H1 (cell line): ENCODE data around the gene VSIG10L. TPM values are rescaled to one million over a fixed set of nuclear protein-coding genes. Genes with fewer than 3 reads are reported as not detected.

Source experiments
- CTCF ChIA-PET: fragments of 300-600 bp; sonication (Branson Sonifier 250); formaldehyde crosslinking; loops from one replicate; lab custom pipeline; 2021; ENCODE audit not compliant: partially characterized antibody; lab: Charles Lee
- POLR2A ChIA-PET: fragments of 300-600 bp; sonication (Branson Sonifier 250); formaldehyde crosslinking; loops from one replicate; lab custom pipeline; 2021; ENCODE audit warnings: inconsistent platforms; ENCODE audit not compliant: partially characterized antibody; lab: Charles Lee
- DNase-seq, 2 experiments: peaks; one replicate each; pipeline versions ENCODE4 v3.0.0 to v3.0.0-alpha.2; 2010 to 2022; ENCODE audit warnings: low spot score in 2 of 2, low read depth in 1 of 2, mixed read lengths in 1 of 2
- FAIRE-seq: peaks from 2 replicates; lab custom pipeline; 2011; peaks lifted over from hg19 to GRCh38; lab: Jason Lieb, UNC
- H2AFZ ChIP-seq: 2 replicates; pipeline ENCODE4 v1.8.1; 2012; ENCODE audit warnings: low read length, inconsistent platforms
- H2AK5ac ChIP-seq: 2 replicates; pipeline ENCODE4 v1.6.1; 2013; ENCODE audit warnings: low read depth, low read length
- H2BK120ac ChIP-seq: replicated peaks from 2 replicates; pipeline ENCODE3; 2013; ENCODE audit warnings: low read depth, low read length, inconsistent platforms
- H2BK12ac ChIP-seq: 2 replicates; pipeline ENCODE4 v1.6.1; 2013; ENCODE audit warnings: low read depth, low read length
- H2BK15ac ChIP-seq: 2 replicates; pipeline ENCODE4 v1.6.1; 2013; ENCODE audit warnings: low read length
- H2BK20ac ChIP-seq: 2 replicates; pipeline ENCODE4 v1.6.1; 2013; ENCODE audit warnings: low read length
- H2BK5ac ChIP-seq: 2 replicates; pipeline ENCODE4 v1.6.1; 2013; ENCODE audit warnings: low read depth, low read length
- H3K14ac ChIP-seq: 2 replicates; pipeline ENCODE4 v1.6.1; 2013; ENCODE audit warnings: inconsistent platforms; ENCODE audit not compliant: insufficient read length
- H3K18ac ChIP-seq: 2 replicates; pipeline ENCODE4 v1.6.1; 2013; ENCODE audit warnings: low read length; ENCODE audit errors: extremely low read depth
- H3K23ac ChIP-seq: 2 replicates; pipeline ENCODE4 v1.6.1; 2013; ENCODE audit warnings: inconsistent platforms; ENCODE audit not compliant: insufficient read length
- H3K23me2 ChIP-seq: 2 replicates; pipeline ENCODE4 v1.6.1; 2013; ENCODE audit warnings: low read depth, low read length
- H3K27ac ChIP-seq: 2 replicates; pipeline ENCODE4 v1.6.1; 2011; ENCODE audit warnings: low read depth, low read length, inconsistent platforms
- H3K27me3 ChIP-seq, 4 experiments: replicated peaks in 1 of 4; 1 replicate in 1 of 4; 2 replicates in 3 of 4; pipeline versions ENCODE4 v1.6.1 to v1.8.1; 2011 to 2013; ENCODE audit warnings: low read length in 3 of 4, mild to moderate bottlenecking in 3 of 4, inconsistent platforms in 2 of 4, mixed read lengths in 2 of 4, moderate library complexity in 1 of 4; ENCODE audit not compliant: control insufficient read depth in 3 of 4, insufficient read depth in 3 of 4; ENCODE audit errors: extremely low read depth in 1 of 4
- H3K36me3 ChIP-seq, 4 experiments: 2 replicates each; pipeline versions ENCODE4 v1.6.1 to v1.8.1; 2011 to 2013; ENCODE audit warnings: mild to moderate bottlenecking in 4 of 4, low read length in 3 of 4, moderate library complexity in 2 of 4, control low read depth in 1 of 4, inconsistent platforms in 1 of 4; ENCODE audit not compliant: insufficient read depth in 4 of 4, control insufficient read depth in 2 of 4
- H3K4ac ChIP-seq: replicated peaks from 2 replicates; pipeline ENCODE3; 2013; ENCODE audit warnings: low read length, low read depth, mixed read lengths, inconsistent platforms; ENCODE audit not compliant: insufficient read length
- H3K4me1 ChIP-seq, 4 experiments: replicated peaks in 1 of 4; 1 replicate in 1 of 4; 2 replicates in 3 of 4; pipeline versions ENCODE4 v1.6.1 to v1.8.1; 2011 to 2013; ENCODE audit warnings: low read length in 3 of 4, inconsistent platforms in 2 of 4, mixed read lengths in 1 of 4; ENCODE audit not compliant: insufficient read depth in 4 of 4, control insufficient read depth in 3 of 4
- H3K4me2 ChIP-seq, 2 experiments: 2 replicates each; pipeline versions ENCODE4 v1.6.1 to v1.8.1; 2011 to 2013; ENCODE audit warnings: low read depth in 2 of 2, low read length in 2 of 2, control low read depth in 1 of 2, inconsistent platforms in 1 of 2, mild to moderate bottlenecking in 1 of 2; ENCODE audit not compliant: insufficient read depth in 1 of 2
- H3K4me3 ChIP-seq, 4 experiments: fragments of 200-600, 300-600 bp in 1 of 4; sonication (generic), shearing (Covaris generic), sonication (Bioruptor Twin) in 1 of 4; 2 replicates each; pipeline versions ENCODE4 v1.5.1 to v1.8.1; 2011 to 2016; ENCODE audit warnings: low read length in 4 of 4, low read depth in 3 of 4, control low read depth in 2 of 4, inconsistent platforms in 2 of 4, mild to moderate bottlenecking in 2 of 4, mixed read lengths in 1 of 4, moderate library complexity in 1 of 4; ENCODE audit not compliant: insufficient read depth in 2 of 4; ENCODE audit errors: extremely low read depth in 1 of 4
- H3K56ac ChIP-seq: replicated peaks from 2 replicates; pipeline ENCODE3; 2013; ENCODE audit warnings: low read depth, mild to moderate bottlenecking, mixed read lengths, low read length, inconsistent platforms; ENCODE audit not compliant: insufficient read length
- H3K79me1 ChIP-seq: 2 replicates; pipeline ENCODE4 v1.6.1; 2013; ENCODE audit warnings: low read depth, low read length, control low read depth
- H3K79me2 ChIP-seq, 2 experiments: 2 replicates each; pipeline versions ENCODE4 v1.6.1 to v1.8.1; 2012 to 2013; ENCODE audit warnings: low read length in 2 of 2, mild to moderate bottlenecking in 2 of 2, inconsistent platforms in 1 of 2; ENCODE audit not compliant: insufficient read depth in 2 of 2, control insufficient read depth in 1 of 2
- H3K9ac ChIP-seq, 4 experiments: replicated peaks in 1 of 4; 1 replicate in 1 of 4; 2 replicates in 3 of 4; pipeline versions ENCODE4 v1.6.1 to v1.8.1; 2011 to 2013; ENCODE audit warnings: low read depth in 3 of 4, low read length in 3 of 4, control low read depth in 2 of 4, mild to moderate bottlenecking in 2 of 4, moderate library complexity in 2 of 4, inconsistent platforms in 1 of 4; ENCODE audit errors: extremely low read depth in 1 of 4
- H3K9me3 ChIP-seq, 2 experiments: 2 replicates each; pipeline versions ENCODE4 v1.6.1 to v1.8.1; 2012 to 2013; ENCODE audit warnings: mild to moderate bottlenecking in 2 of 2, moderate library complexity in 2 of 2, control low read depth in 1 of 2, inconsistent platforms in 1 of 2, low read depth in 1 of 2, low read length in 1 of 2, mixed read lengths in 1 of 2; ENCODE audit not compliant: insufficient read depth in 2 of 2
- H4K20me1 ChIP-seq, 2 experiments: replicated peaks in 1 of 2; 2 replicates each; pipeline versions ENCODE3 to v1.8.1; 2011 to 2013; ENCODE audit warnings: inconsistent platforms in 2 of 2, low read length in 2 of 2, mild to moderate bottlenecking in 1 of 2; ENCODE audit not compliant: insufficient read depth in 2 of 2, control insufficient read depth in 1 of 2
- H4K5ac ChIP-seq: 2 replicates; pipeline ENCODE4 v1.6.1; 2013; ENCODE audit warnings: low read length, low read depth, mixed read lengths, inconsistent platforms; ENCODE audit not compliant: insufficient read length
- H4K8ac ChIP-seq: 2 replicates; pipeline ENCODE4 v1.8.0; 2013; ENCODE audit warnings: mild to moderate bottlenecking, moderate library complexity, low read length, inconsistent platforms; ENCODE audit not compliant: insufficient read depth; ENCODE audit errors: extremely low read depth
- H4K91ac ChIP-seq: replicated peaks from 2 replicates; pipeline ENCODE3; 2013; ENCODE audit warnings: low read length, mixed read lengths, inconsistent platforms; ENCODE audit not compliant: insufficient read length
- GABPA ChIP-seq: IDR thresholded peaks from 2 replicates; pipeline ENCODE4 v1.6.1; 2011; ENCODE audit warnings: mild to moderate bottlenecking, low read length, moderate library complexity, borderline replicate concordance; ENCODE audit not compliant: insufficient read depth
- KDM4A ChIP-seq: IDR thresholded peaks from one replicate; pipeline ENCODE4 v1.7.1; 2012; ENCODE audit warnings: low read depth, mild to moderate bottlenecking, moderate library complexity, low read length, inconsistent platforms; ENCODE audit not compliant: severe bottlenecking
- WGBS, 2 experiments: shearing (Covaris generic) in 1 of 2; methylation state at CpG; one replicate each; pipeline versions ENCODE4 v1.1.6 to v1.1.7; 2013 to 2015; ENCODE audit warnings: low lambda C conversion rate in 2 of 2, mixed read lengths in 2 of 2, inconsistent platforms in 1 of 2, low coverage in 1 of 2, missing lambda C conversion rate in 1 of 2; ENCODE audit not compliant: insufficient replicate concordance in 2 of 2, insufficient coverage in 1 of 2, insufficient read length in 1 of 2; ENCODE audit errors: extremely low coverage in 1 of 2, missing lambda C conversion rate in 1 of 2; 5-methylcytosine and 5-hydroxymethylcytosine counted together
- polyA plus RNA-seq, 7 experiments: library from polyadenylated mRNA; depleted of rRNA in 3 of 7; stranded (reverse) in 5 of 7; unstranded in 2 of 7; fragments of >200 nt in 5 of 7; fragments of 200-250 nt in 2 of 7; gene quantifications; 1 replicate in 5 of 7; 2 replicates in 1 of 7; 4 replicates in 1 of 7; pipeline versions ENCODE4 v1.2.1 to v1.2.3, GENCODE V29; 2011 to 2013; ENCODE audit warnings: missing spikeins in 2 of 7, mixed read lengths in 2 of 7
- total RNA-seq: library from RNA; stranded (reverse); fragmentation: NEBNext Ultra II Directional; extraction: Animal tissue kit (Norgen Biotek cat#: 25700); gene quantifications from 2 replicates; pipeline ENCODE4 v1.2.1, GENCODE V29; 2021

The VSIG10L gene
- total and polyA plus RNA-seq, 2 of the 8 experiments (the other 6 are each of a cell fraction or from before 2014, with no cell fraction given): 10.3 to 10.4 TPM

DNA sequence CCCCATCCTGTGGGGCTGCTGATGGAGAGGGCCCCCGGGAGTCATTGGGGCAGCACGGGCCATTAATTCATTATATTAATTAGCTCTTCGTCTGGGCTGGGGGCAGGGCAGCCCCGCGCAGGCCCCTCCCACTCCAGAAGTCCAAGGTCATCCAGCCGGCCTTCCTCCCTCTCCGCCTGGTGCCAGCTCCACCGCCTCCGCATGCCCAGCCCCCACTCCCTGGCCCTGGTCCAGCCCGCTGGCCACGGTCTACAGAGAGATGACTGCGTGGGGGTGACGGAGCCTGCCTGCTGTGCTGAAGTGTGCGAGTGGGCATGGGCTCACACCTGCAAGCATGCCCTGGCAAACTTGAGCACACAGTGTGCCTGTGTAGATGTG, 21.7 kb downstream of the VSIG10L start:
- Histone ChIP-seq H4K5ac (no peak overlapping the region), H2AFZ (no peak overlapping the region), H4K8ac (0 out of 2 replicates have a peak overlapping the region, but pooled peaks have one; percentile 35), H2BK5ac (0 out of 2 replicates have a peak overlapping the region, but pooled peaks have one; percentile 66), H2BK12ac (peak overlapping the region; percentile 9; the same call in 1 of the 2 replicates), H2AK5ac (0 out of 2 replicates have a peak overlapping the region, but pooled peaks have one; percentile 39), H3K27ac (no peak overlapping the region), H3K27me3 (peaks cover 0 to 2% (median 0%) of the 10 kb centered on the region in 4 experiments; a peak in 1 of 7 replicates), H2BK20ac (no peak overlapping the region), H3K4ac (no peak overlapping the region), H3K9me3 (no peaks in the 10 kb centered on the region), H4K91ac (no peak overlapping the region), H3K56ac (no peak overlapping the region), H3K14ac (peak overlapping the region; percentile 23), H3K4me2 (peak overlapping the region in 1 of 2 experiments; percentile 16; a peak in 2 of 4 replicates), H3K9ac (no peak overlapping the region), H3K79me1 (peaks cover 14% of the 10 kb centered on the region), H2BK120ac (peak overlapping the region; percentile 43), H3K23ac (no peak overlapping the region), H3K79me2 (no peaks in the 10 kb centered on the region), H3K18ac (no peak overlapping the region; the same call in none of the 2 replicates), H3K4me1 (peaks cover 0 to 4% (median 2%) of the 10 kb centered on the region in 4 experiments; a peak in 3 of 7 replicates), H4K20me1 (peaks cover 4 to 26% of the 10 kb centered on the region in 2 experiments), H3K4me3 (no peak overlapping the region), H2BK15ac (no peak overlapping the region), H3K36me3 (peaks cover 0 to 3% (median 0%) of the 10 kb centered on the region in 4 experiments; a peak in 1 of 8 replicates), H3K23me2 (peaks cover 8% of the 10 kb centered on the region; the same call in 1 of the 2 replicates)
- FAIRE-seq: no peak
- WGBS, 2 experiments: 70% methylated on average over 11 of the region's 14 CpGs; no CpG with 5 or more reads in 1 of the 2 experiments
- POLR2A ChIA-PET: interaction anchor here (1.2 kb wide), 1 partner anchor 11 kb away, joined by 3 read pairs; no protein-coding TSS in a partner anchor
- CTCF ChIA-PET: interaction anchor here (0.9 to 1.2 kb wide), 3 partner anchors 61 to 341 kb away, joined by 3 to 4 read pairs (median 3); partner anchors contain the start of gene SIGLEC10
- no peak for DNase-seq
- TF ChIP-seq KDM4A (no peak), GABPA (no peak)
